Smooth muscle cell (in vitro differentiated cells): ENCODE data around the gene NDST4. TPM values are rescaled to one million over a fixed set of nuclear protein-coding genes. Genes with fewer than 3 reads are reported as not detected.

Experiments
- DNase-seq: peaks from one replicate; lab custom pipeline; 2025; ENCODE audit not compliant: unreplicated experiment; lab: John Stamatoyannopoulos, UW
- H2AFZ ChIP-seq: fragments of 200-600 bp; sonication (generic); 2 replicates; pipeline ENCODE4 v1.6.0; 2016; ENCODE audit warnings: antibody characterized with exemption, low read depth, mild to moderate bottlenecking
- H3F3A ChIP-seq: fragments of 200-600 bp; sonication (generic); 2 replicates; pipeline ENCODE4 v1.6.0; 2017; ENCODE audit warnings: antibody characterized with exemption, low read depth
- H3K27ac ChIP-seq: fragments of 200-600 bp; sonication (generic); 2 replicates; pipeline ENCODE4 v1.5.1; 2016; ENCODE audit warnings: low read depth, mild to moderate bottlenecking
- H3K27me3 ChIP-seq: fragments of 200-600 bp; sonication (generic); 2 replicates; pipeline ENCODE4 v1.6.1; 2016; ENCODE audit warnings: low read depth, mild to moderate bottlenecking
- H3K36me3 ChIP-seq: fragments of 200-600 bp; sonication (generic); 2 replicates; pipeline ENCODE4 v1.5.1; 2016; ENCODE audit warnings: low read depth
- H3K4me1 ChIP-seq: fragments of 200-600 bp; sonication (generic); 2 replicates; pipeline ENCODE4 v1.5.1; 2016; ENCODE audit warnings: low read depth
- H3K4me2 ChIP-seq: fragments of 200-600 bp; sonication (generic); 2 replicates; pipeline ENCODE4 v1.6.0; 2016; ENCODE audit warnings: mild to moderate bottlenecking
- H3K4me3 ChIP-seq: fragments of 200-600 bp; sonication (generic); 2 replicates; pipeline ENCODE4 v1.5.1; 2016; ENCODE audit warnings: mild to moderate bottlenecking
- H3K79me2 ChIP-seq: fragments of 200-600 bp; sonication (generic); 2 replicates; pipeline ENCODE4 v1.6.0; 2016; ENCODE audit warnings: low read depth, mild to moderate bottlenecking
- H3K9ac ChIP-seq: fragments of 200-600 bp; sonication (generic); 2 replicates; pipeline ENCODE4 v1.6.0; 2016; ENCODE audit warnings: low read depth
- H3K9me3 ChIP-seq: fragments of 200-600 bp; sonication (generic); replicated peaks from 2 replicates; pipeline ENCODE4 v1.5.1; 2016; ENCODE audit warnings: low read depth
- H4K20me1 ChIP-seq: fragments of 200-600 bp; sonication (generic); 2 replicates; pipeline ENCODE4 v1.6.0; 2016; ENCODE audit warnings: low read depth
- CTCF ChIP-seq: fragments of 200-600 bp; sonication (generic); IDR thresholded peaks from 2 replicates; pipeline ENCODE4 v1.5.1; 2017; ENCODE audit warnings: borderline replicate concordance, mild to moderate bottlenecking, antibody characterized with exemption; ENCODE audit not compliant: insufficient read depth, poor library complexity, severe bottlenecking
- WGBS: methylation state at CpG from one replicate; pipeline ENCODE4 v1.1.7; 2016; ENCODE audit warnings: low lambda C conversion rate; 5-methylcytosine and 5-hydroxymethylcytosine counted together
- polyA plus RNA-seq: library from polyadenylated mRNA; unstranded; fragments of >200 nt; fragmentation: Nextera tagmentation; extraction: Ambion mirVana; gene quantifications from 2 replicates; pipeline ENCODE4 v1.2.1, GENCODE V29; 2016
- total RNA-seq: library from RNA; depleted of rRNA; stranded (reverse); fragments of >200 nt; gene quantifications from 2 replicates; pipeline ENCODE4 v1.2.3, GENCODE V29; 2014

Gene NDST4
- total and polyA plus RNA-seq, 2 experiments from 2014 or later, result not detected

GRCh38 chr4:114927881-114928280 lies 185.5 kb downstream of the NDST4 start:
- Histone ChIP-seq H4K20me1 (no peaks in the 10 kb centered on the region), H3K4me2 (no peak overlapping the region), H3K36me3 (no peaks in the 10 kb centered on the region), H3K27me3 (no peaks in the 10 kb centered on the region), H3F3A (no peaks in the 10 kb centered on the region), H3K9me3 (peaks cover 2% of the 10 kb centered on the region), H3K4me3 (no peak overlapping the region), H3K79me2 (no peaks in the 10 kb centered on the region), H3K27ac (no peak overlapping the region), H3K9ac (no peak overlapping the region), H3K4me1 (peaks cover 29% of the 10 kb centered on the region), H2AFZ (no peak overlapping the region)
- WGBS, result 92% methylated on average over 2 of the region's 2 CpGs
- no peak for TF ChIP-seq CTCF
- no peak for DNase-seq

- no peak for DNase-seq
- H3K79me2 ChIP-seq, result no peaks in the 10 kb centered on the region
- H3K4me1 ChIP-seq, result peaks cover 37% of the 10 kb centered on the region
- H3K27ac ChIP-seq, result no peak overlapping the region
- H3K9ac ChIP-seq, result no peak overlapping the region
- TF ChIP-seq CTCF, result no peak
- no peaks in the 10 kb centered on the region for H3K36me3 ChIP-seq
- no peak overlapping the region for H3K4me2 ChIP-seq
- H3K4me3 ChIP-seq, result no peak overlapping the region
- H2AFZ ChIP-seq, result no peak overlapping the region
- no peaks in the 10 kb centered on the region for H4K20me1 ChIP-seq
- no peaks in the 10 kb centered on the region for H3K27me3 ChIP-seq
- no peaks in the 10 kb centered on the region for H3F3A ChIP-seq
- H3K9me3 ChIP-seq, result no peaks in the 10 kb centered on the region
Measured at GRCh38 chr4:114926583-114926982, 186.8 kb downstream of the NDST4 start.

- no peak overlapping the region for H3K9ac ChIP-seq
Measured at GRCh38 chr4:114924311-114924710, 189.1 kb downstream of the NDST4 start.

More at GRCh38 chr4:114924311-114924710, 189.1 kb downstream of the NDST4 start:
- no peak for TF ChIP-seq CTCF
- Histone ChIP-seq H3K4me2 (no peak overlapping the region), H3K4me3 (no peak overlapping the region), H3F3A (no peaks in the 10 kb centered on the region), H3K4me1 (peaks cover 37% of the 10 kb centered on the region), H3K27me3 (no peaks in the 10 kb centered on the region), H3K27ac (no peak overlapping the region), H3K36me3 (no peaks in the 10 kb centered on the region), H3K79me2 (no peaks in the 10 kb centered on the region), H4K20me1 (no peaks in the 10 kb centered on the region), H2AFZ (no peak overlapping the region), H3K9me3 (no peaks in the 10 kb centered on the region)
- no peak for DNase-seq
- WGBS, result 36% methylated on average over 1 of the region's 1 CpG
